AG09309 (cell line): Measurements from ENCODE around the gene ACTMAP.

Experiments used
- DNase-seq: peaks from one replicate; pipeline ENCODE4 v3.0.0-alpha.2; 2010; ENCODE audit warnings: low read depth
- H3K4me3 ChIP-seq: 2 replicates; pipeline ENCODE4 v1.5.1; 2011; ENCODE audit warnings: mild to moderate bottlenecking, low read depth, low read length, moderate library complexity; ENCODE audit not compliant: control insufficient read depth
- CTCF ChIP-seq: IDR thresholded peaks from 2 replicates; pipeline ENCODE4 v1.5.1; 2011; ENCODE audit warnings: mild to moderate bottlenecking, low read depth, low read length, inconsistent platforms; ENCODE audit not compliant: insufficient read depth, control insufficient read depth; ENCODE audit errors: missing control alignments

Gene ACTMAP

DNA sequence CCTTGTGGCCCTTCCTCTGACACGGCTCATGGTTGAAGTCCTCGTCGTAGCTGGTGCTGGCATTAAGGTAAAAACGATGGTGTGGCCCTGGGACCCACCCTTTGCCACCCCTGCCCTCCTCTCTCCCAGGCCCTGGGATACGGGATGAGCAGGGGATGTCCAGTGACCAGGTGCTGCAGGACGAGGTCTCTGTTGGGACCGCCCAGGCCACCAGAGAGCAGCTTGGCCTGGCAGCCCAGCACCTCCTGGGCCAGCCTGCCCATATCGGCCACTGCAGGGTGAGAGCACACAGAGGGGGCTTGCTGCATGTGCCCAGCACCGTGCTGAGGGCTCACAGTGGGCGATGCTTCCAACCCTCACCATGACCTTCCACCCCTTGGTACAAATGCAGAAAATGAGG, 6.4 kb downstream of the ACTMAP start:
- DNase-seq, result no peak
- H3K4me3 ChIP-seq, result no peak overlapping the region
- TF ChIP-seq CTCF, result no peak

- no peak for DNase-seq
- H3K4me3 ChIP-seq, result no peak overlapping the region
- no peak for TF ChIP-seq CTCF
Measured at GRCh38 chr19:40742886-40743285, 7.4 kb downstream of the ACTMAP start.

GRCh38 chr19:40742477-40742876, 7.8 kb downstream of the ACTMAP start:
- no peak for TF ChIP-seq CTCF
- H3K4me3 ChIP-seq, result no peak overlapping the region
- no peak for DNase-seq

- no peak for TF ChIP-seq CTCF
- no peak overlapping the region for H3K4me3 ChIP-seq
- DNase-seq, result no peak
Measured at GRCh38 chr19:40741527-40742390, 8.5 kb downstream of the ACTMAP start.

DNA sequence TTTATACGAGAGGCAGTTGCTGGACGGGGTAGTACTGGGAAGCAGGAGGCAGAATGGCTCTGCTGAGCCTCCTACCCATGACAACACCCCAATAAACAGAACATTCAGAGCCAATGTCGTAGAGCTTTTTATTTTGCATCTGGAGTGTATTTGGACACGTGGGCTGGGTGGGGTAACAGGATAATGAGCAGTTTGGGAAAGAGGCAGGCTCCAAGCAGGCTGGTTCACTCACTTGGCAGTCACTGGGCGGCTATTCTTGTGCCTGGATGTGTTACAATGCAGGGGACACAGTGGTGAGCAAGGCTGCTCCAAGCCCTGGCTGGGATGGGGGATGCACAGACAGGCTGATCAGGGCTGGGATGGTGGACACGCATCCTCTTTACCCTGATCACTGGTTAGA, 9.5 kb downstream of the ACTMAP start:
- TF ChIP-seq CTCF, result no peak
- H3K4me3 ChIP-seq, result no peak overlapping the region
- DNase-seq, result peak; percentile 53

DNA sequence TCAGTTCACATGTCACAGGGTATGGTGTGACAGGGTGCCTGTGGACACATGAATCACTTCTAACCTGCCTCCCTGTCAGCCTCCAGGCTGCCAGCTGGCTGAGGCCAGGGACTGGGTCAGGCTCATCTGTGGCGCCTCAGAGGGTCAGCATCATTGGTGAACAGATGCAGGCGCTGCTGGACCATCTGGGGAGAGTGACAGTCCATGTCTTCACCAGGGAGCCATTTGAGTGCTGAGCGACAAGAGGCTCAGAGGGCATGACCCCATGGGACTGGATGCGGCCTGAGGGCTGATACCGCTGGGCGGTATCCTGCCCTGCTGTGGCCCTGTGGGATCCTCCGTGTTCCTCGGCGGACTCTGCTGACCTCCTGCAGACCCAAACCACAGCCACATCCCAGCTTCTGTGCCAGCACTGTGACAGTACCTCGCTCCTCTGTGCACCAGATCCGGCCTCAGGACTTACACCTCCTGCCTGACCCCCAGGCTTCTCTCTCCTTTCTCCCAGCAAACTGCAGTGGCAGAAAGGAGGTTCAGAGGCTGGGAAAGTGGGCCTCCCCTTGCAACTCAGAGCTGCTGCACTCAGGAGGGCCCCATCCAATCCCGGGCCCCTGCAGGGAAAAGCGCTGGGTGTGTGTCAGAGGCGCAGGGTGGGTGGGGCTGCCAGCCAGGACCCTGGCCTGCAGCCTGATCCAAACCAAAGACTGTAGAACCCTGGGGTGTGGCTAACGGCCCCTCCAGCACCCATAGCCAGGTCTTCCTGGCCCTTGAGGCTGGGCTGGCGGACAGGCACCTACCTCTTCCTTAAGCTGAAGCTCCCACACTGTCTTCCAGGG, 10.2 kb downstream of the ACTMAP start:
- no peak for TF ChIP-seq CTCF

More for the DNA sequence above, 10.2 kb downstream of the ACTMAP start:
- DNase-seq, result no peak
- H3K4me3 ChIP-seq, result no peak overlapping the region
